ENCODE results near the gene PHOSPHO2. TPM values are rescaled to one million over a fixed set of nuclear protein-coding genes. Genes with fewer than 3 reads are reported as not detected.

Gene PHOSPHO2
- total RNA-seq, 1 donor from 2014 or later: 3.7 TPM

- Histone ChIP-seq H3K27me3 (ENCODE audit: control insufficient read depth in 3 of 3, insufficient read depth in 3 of 3, low read length in 3 of 3) (no peaks in the 10 kb centered on the region), H3K4me1 (ENCODE audit: control insufficient read depth in 3 of 3, insufficient read depth in 3 of 3, low read length in 3 of 3) (peaks cover 0 to 3% (median 3%) of the 10 kb centered on the region in 3 donors), H3K9ac (ENCODE audit: low read depth in 1 of 3, low read length in 3 of 3) (no peak overlapping the region), H3K27ac (ENCODE audit: low read depth, low read length) (no peak overlapping the region), H3K9me3 (ENCODE audit: control insufficient read depth in 3 of 3, low read length in 3 of 3) (no peaks in the 10 kb centered on the region), H3K36me3 (ENCODE audit: control insufficient read depth in 3 of 3, insufficient read depth in 3 of 3, low read length in 3 of 3) (no peaks in the 10 kb centered on the region), H3K4me3 (ENCODE audit: low read length in 3 of 3) (no peak overlapping the region)
Observed at GRCh38 chr2:169729274-169729605, 35.0 kb downstream of the PHOSPHO2 start.

GRCh38 chr2:169732075-169732474, 37.8 kb downstream of the PHOSPHO2 start:
- H3K27me3 ChIP-seq (ENCODE audit: control insufficient read depth in 3 of 3, insufficient read depth in 3 of 3, low read length in 3 of 3): no peaks in the 10 kb centered on the region
- peaks cover 8 to 15% (median 15%) of the 10 kb centered on the region in 3 donors for H3K4me1 ChIP-seq (ENCODE audit: control insufficient read depth in 3 of 3, insufficient read depth in 3 of 3, low read length in 3 of 3)
- H3K9me3 ChIP-seq (ENCODE audit: control insufficient read depth in 3 of 3, low read length in 3 of 3): no peaks in the 10 kb centered on the region
- no peak overlapping the region for H3K27ac ChIP-seq (ENCODE audit: low read depth, low read length)
- H3K36me3 ChIP-seq (ENCODE audit: control insufficient read depth in 3 of 3, insufficient read depth in 3 of 3, low read length in 3 of 3): no peaks in the 10 kb centered on the region
- H3K9ac ChIP-seq (ENCODE audit: low read depth in 1 of 3, low read length in 3 of 3): no peak overlapping the region
- H3K4me3 ChIP-seq (ENCODE audit: low read length in 3 of 3): no peak overlapping the region

GRCh38 chr2:169732583-169733358, 38.5 kb downstream of the PHOSPHO2 start:
- no peaks in the 10 kb centered on the region for H3K27me3 ChIP-seq (ENCODE audit: control insufficient read depth in 3 of 3, insufficient read depth in 3 of 3, low read length in 3 of 3)
- no peaks in the 10 kb centered on the region for H3K36me3 ChIP-seq (ENCODE audit: control insufficient read depth in 3 of 3, insufficient read depth in 3 of 3, low read length in 3 of 3)
- H3K4me1 ChIP-seq (ENCODE audit: control insufficient read depth in 3 of 3, insufficient read depth in 3 of 3, low read length in 3 of 3): peaks cover 8 to 17% (median 16%) of the 10 kb centered on the region in 3 donors
- H3K27ac ChIP-seq (ENCODE audit: low read depth, low read length): peak overlapping the region; percentile 57
- peak overlapping the region; percentile 70 to 74 (median 73) for H3K4me3 ChIP-seq (ENCODE audit: low read length in 3 of 3)
- no peaks in the 10 kb centered on the region for H3K9me3 ChIP-seq (ENCODE audit: control insufficient read depth in 3 of 3, low read length in 3 of 3)
- peak overlapping the region; percentile 17 to 74 (median 69) for H3K9ac ChIP-seq (ENCODE audit: low read depth in 1 of 3, low read length in 3 of 3)

GRCh38 chr2:169734169-169734847, 40.0 kb downstream of the PHOSPHO2 start:
- no peaks in the 10 kb centered on the region for H3K36me3 ChIP-seq (ENCODE audit: control insufficient read depth in 3 of 3, insufficient read depth in 3 of 3, low read length in 3 of 3)
- no peaks in the 10 kb centered on the region for H3K9me3 ChIP-seq (ENCODE audit: control insufficient read depth in 3 of 3, low read length in 3 of 3)
- peaks cover 8 to 20% (median 19%) of the 10 kb centered on the region in 3 donors for H3K4me1 ChIP-seq (ENCODE audit: control insufficient read depth in 3 of 3, insufficient read depth in 3 of 3, low read length in 3 of 3)
- H3K9ac ChIP-seq (ENCODE audit: low read depth in 1 of 3, low read length in 3 of 3): peak overlapping the region; percentile 66 to 80 (median 76)
- H3K27me3 ChIP-seq (ENCODE audit: control insufficient read depth in 3 of 3, insufficient read depth in 3 of 3, low read length in 3 of 3): no peaks in the 10 kb centered on the region
- peak overlapping the region; percentile 46 for H3K27ac ChIP-seq (ENCODE audit: low read depth, low read length)
- H3K4me3 ChIP-seq (ENCODE audit: low read length in 3 of 3): peak overlapping the region; percentile 73 to 77 (median 74)

- Histone ChIP-seq H3K4me3 (ENCODE audit: low read length in 3 of 3) (no peak overlapping the region), H3K27ac (ENCODE audit: low read depth, low read length) (no peak overlapping the region), H3K36me3 (ENCODE audit: control insufficient read depth in 3 of 3, insufficient read depth in 3 of 3, low read length in 3 of 3) (no peaks in the 10 kb centered on the region), H3K4me1 (ENCODE audit: control insufficient read depth in 3 of 3, insufficient read depth in 3 of 3, low read length in 3 of 3) (peaks cover 8 to 22% (median 22%) of the 10 kb centered on the region in 3 donors), H3K9ac (ENCODE audit: low read depth in 1 of 3, low read length in 3 of 3) (no peak overlapping the region), H3K9me3 (ENCODE audit: control insufficient read depth in 3 of 3, low read length in 3 of 3) (no peaks in the 10 kb centered on the region), H3K27me3 (ENCODE audit: control insufficient read depth in 3 of 3, insufficient read depth in 3 of 3, low read length in 3 of 3) (no peaks in the 10 kb centered on the region)
Observed at GRCh38 chr2:169735623-169736022, 41.4 kb downstream of the PHOSPHO2 start.

- Histone ChIP-seq H3K9ac (ENCODE audit: low read depth in 1 of 3, low read length in 3 of 3) (peak overlapping the region in 1 of 3 donors; percentile 22), H3K27ac (ENCODE audit: low read depth, low read length) (peak overlapping the region; percentile 4), H3K27me3 (ENCODE audit: control insufficient read depth in 3 of 3, insufficient read depth in 3 of 3, low read length in 3 of 3) (no peaks in the 10 kb centered on the region), H3K36me3 (ENCODE audit: control insufficient read depth in 3 of 3, insufficient read depth in 3 of 3, low read length in 3 of 3) (peaks cover 0 to 5% (median 5%) of the 10 kb centered on the region in 3 donors), H3K4me3 (ENCODE audit: low read length in 3 of 3) (peak overlapping the region in 2 of 3 donors; percentile 2 to 40), H3K9me3 (ENCODE audit: control insufficient read depth in 3 of 3, low read length in 3 of 3) (no peaks in the 10 kb centered on the region), H3K4me1 (ENCODE audit: control insufficient read depth in 3 of 3, insufficient read depth in 3 of 3, low read length in 3 of 3) (peaks cover 8 to 22% (median 22%) of the 10 kb centered on the region in 3 donors)
Observed at GRCh38 chr2:169736902-169737301, 42.6 kb downstream of the PHOSPHO2 start.

GRCh38 chr2:169738566-169739229, 44.4 kb downstream of the PHOSPHO2 start:
- Histone ChIP-seq H3K36me3 (ENCODE audit: control insufficient read depth in 3 of 3, insufficient read depth in 3 of 3, low read length in 3 of 3) (peaks cover 0 to 8% (median 6%) of the 10 kb centered on the region in 3 donors), H3K4me3 (ENCODE audit: low read length in 3 of 3) (no peak overlapping the region), H3K4me1 (ENCODE audit: control insufficient read depth in 3 of 3, insufficient read depth in 3 of 3, low read length in 3 of 3) (peaks cover 5 to 22% (median 19%) of the 10 kb centered on the region in 3 donors), H3K9ac (ENCODE audit: low read depth in 1 of 3, low read length in 3 of 3) (no peak overlapping the region), H3K9me3 (ENCODE audit: control insufficient read depth in 3 of 3, low read length in 3 of 3) (no peaks in the 10 kb centered on the region), H3K27me3 (ENCODE audit: control insufficient read depth in 3 of 3, insufficient read depth in 3 of 3, low read length in 3 of 3) (no peaks in the 10 kb centered on the region), H3K27ac (ENCODE audit: low read depth, low read length) (no peak overlapping the region)

GRCh38 chr2:169739351-169739750, 45.1 kb downstream of the PHOSPHO2 start:
- peaks cover 0 to 8% (median 6%) of the 10 kb centered on the region in 3 donors for H3K36me3 ChIP-seq (ENCODE audit: control insufficient read depth in 3 of 3, insufficient read depth in 3 of 3, low read length in 3 of 3)
- no peak overlapping the region for H3K4me3 ChIP-seq (ENCODE audit: low read length in 3 of 3)
- no peak overlapping the region for H3K9ac ChIP-seq (ENCODE audit: low read depth in 1 of 3, low read length in 3 of 3)
- H3K27ac ChIP-seq (ENCODE audit: low read depth, low read length): no peak overlapping the region
- H3K27me3 ChIP-seq (ENCODE audit: control insufficient read depth in 3 of 3, insufficient read depth in 3 of 3, low read length in 3 of 3): no peaks in the 10 kb centered on the region
- H3K9me3 ChIP-seq (ENCODE audit: control insufficient read depth in 3 of 3, low read length in 3 of 3): no peaks in the 10 kb centered on the region
- H3K4me1 ChIP-seq (ENCODE audit: control insufficient read depth in 3 of 3, insufficient read depth in 3 of 3, low read length in 3 of 3): peaks cover 5 to 22% (median 19%) of the 10 kb centered on the region in 3 donors

- Histone ChIP-seq H3K27ac (ENCODE audit: low read depth, low read length) (no peak overlapping the region), H3K4me1 (ENCODE audit: control insufficient read depth in 3 of 3, insufficient read depth in 3 of 3, low read length in 3 of 3) (peaks cover 0 to 5% (median 4%) of the 10 kb centered on the region in 3 donors), H3K4me3 (ENCODE audit: low read length in 3 of 3) (no peak overlapping the region), H3K9me3 (ENCODE audit: control insufficient read depth in 3 of 3, low read length in 3 of 3) (no peaks in the 10 kb centered on the region), H3K27me3 (ENCODE audit: control insufficient read depth in 3 of 3, insufficient read depth in 3 of 3, low read length in 3 of 3) (no peaks in the 10 kb centered on the region), H3K36me3 (ENCODE audit: control insufficient read depth in 3 of 3, insufficient read depth in 3 of 3, low read length in 3 of 3) (peaks cover 0 to 13% (median 6%) of the 10 kb centered on the region in 3 donors), H3K9ac (ENCODE audit: low read depth in 1 of 3, low read length in 3 of 3) (no peak overlapping the region)
Observed at GRCh38 chr2:169743549-169743948, 49.3 kb downstream of the PHOSPHO2 start.
